GM20431 (cell line): ENCODE results near the gene RNF208.

ENCODE experiments used
- in situ Hi-C: fragments of 300-500 bp; cut with MseI, MboI; formaldehyde crosslinking; loops from one replicate; pipeline ENCODE4 v1.15.0; 2020; ENCODE audit warnings: low sequenced_read_pairs; ENCODE audit not compliant: unreplicated experiment

RNF208 gene

GRCh38 chr9:137217276-137218211, 4.5 kb downstream of the RNF208 start:
- in situ Hi-C loops: no loop called here

DNA sequence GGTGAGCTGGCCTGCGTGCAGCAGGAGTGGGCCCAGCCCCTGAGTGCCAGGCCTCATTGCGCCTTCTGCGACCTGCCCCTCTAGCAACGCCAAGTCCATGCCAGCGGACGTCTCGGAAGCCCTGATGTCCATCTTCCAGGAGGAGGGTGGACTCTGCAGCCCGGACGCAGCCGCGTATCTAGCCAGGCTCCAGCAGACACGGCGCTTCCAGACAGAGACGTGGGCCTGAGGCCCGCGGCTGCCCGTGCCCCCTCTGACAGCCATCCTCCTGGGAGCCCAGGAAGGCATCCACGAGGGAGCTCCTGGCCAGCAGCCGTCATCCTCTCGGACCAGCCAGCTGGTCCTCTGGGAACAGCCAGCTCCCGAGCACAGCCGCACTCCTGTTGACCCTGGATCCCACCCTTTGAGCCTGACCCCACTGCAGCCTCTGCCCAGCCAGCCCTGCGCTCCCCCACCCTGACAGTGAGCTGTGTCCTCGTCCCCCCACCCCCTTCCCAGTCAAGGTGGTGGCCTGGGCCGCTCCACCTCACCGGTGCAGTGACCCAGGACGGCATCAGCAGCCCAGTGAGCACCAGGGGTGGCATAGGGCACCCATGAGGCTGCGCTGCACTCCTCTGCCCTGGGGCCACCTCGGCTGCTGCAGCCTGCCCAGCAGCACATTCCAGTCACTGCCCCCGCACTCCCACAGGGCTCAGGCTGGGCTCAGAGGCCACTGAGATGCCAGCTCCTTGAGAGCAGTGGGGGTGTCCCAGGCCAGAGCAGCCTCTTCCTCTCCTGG, 5.7 kb downstream of the RNF208 start:
- in situ Hi-C loops: no loop called here

GRCh38 chr9:137215196-137215986, 6.6 kb downstream of the RNF208 start:
- in situ Hi-C loops: no loop called here

GRCh38 chr9:137214620-137215019, 7.4 kb downstream of the RNF208 start:
- in situ Hi-C loops: no loop called here

DNA sequence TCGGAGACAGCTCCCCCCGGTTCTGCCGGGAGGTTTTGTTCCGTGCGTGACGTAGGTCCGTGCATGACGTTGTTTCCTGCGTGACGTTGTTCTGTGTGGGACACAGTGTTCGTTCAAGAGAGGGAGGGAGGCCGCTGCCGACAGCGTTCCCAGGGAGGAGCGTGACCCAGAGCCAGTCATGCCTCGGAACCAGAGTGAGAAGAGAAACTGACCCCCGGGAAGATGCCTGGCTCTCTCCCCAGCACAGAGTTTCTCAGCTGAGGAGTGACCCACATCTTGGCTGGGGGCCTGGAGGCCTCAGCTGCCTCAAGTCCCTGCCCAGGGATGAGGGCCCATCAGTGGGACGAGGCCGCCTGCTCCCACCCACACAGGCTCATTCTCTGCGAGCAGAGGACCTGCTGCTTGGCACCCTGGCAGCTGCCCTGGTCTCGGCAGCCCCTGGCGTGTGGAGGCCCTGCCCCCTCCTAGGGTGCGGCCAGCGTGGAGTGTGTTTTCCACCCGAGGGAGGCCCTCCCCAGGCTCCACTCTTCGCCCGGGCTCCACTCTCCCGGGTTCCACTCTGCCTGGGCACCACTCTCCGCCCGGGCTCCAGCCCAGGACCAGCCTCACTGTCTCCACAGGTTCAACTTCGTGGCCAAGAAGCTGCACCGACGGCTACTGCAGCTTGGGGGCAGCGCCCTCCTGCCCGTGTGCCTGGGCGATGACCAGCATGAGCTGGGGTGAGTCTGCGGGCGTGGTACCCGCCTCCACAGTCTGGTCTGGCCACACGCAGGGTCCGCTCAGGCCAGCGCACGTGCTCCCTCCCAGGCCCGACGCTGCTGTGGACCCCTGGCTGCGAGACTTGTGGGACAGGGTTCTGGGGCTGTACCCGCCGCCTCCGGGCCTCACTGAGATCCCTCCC, 8.6 kb downstream of the RNF208 start:
- in situ Hi-C loops: no loop called here

DNA sequence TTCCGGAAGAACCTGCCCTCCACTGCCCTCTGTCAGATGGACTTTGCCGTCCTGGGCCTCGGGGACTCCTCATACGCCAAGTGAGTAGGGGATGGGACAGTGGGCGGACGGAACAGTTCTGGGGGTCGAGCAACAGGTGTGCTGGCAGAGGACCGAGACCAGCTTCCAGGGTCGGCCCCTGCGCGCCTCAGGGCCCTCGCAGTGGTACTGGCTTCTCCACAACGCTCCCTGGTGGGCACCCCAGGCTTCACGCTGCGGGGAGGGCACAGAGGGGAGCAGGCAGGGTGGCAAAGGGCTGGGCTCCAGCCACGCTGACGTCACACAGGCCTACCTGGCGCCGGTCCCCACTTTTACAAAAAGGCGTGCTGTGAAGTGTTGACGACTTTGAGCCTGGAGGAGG, 9.5 kb downstream of the RNF208 start:
- in situ Hi-C loops: no loop called here

DNA sequence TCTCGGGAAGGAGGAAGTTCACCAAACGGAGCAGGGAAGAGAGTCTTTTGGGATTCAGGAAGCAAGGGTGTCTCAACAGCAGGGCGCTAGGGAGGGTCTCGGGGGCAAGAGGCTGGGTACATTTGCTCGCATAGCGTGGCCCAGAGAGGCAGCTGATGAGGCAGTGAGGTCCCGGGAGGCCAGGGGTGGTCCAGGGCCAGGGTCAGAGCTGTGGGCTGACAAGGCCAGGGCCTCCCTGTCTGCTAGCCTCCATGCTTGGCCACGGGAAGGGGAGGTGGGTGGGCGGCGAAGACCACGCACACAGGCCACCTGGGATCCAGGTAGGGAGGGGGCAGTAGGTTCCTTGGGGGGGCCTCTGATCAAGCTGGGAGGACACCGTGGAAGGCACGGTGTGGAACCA, 10.5 kb downstream of the RNF208 start:
- in situ Hi-C loops: no loop called here

DNA sequence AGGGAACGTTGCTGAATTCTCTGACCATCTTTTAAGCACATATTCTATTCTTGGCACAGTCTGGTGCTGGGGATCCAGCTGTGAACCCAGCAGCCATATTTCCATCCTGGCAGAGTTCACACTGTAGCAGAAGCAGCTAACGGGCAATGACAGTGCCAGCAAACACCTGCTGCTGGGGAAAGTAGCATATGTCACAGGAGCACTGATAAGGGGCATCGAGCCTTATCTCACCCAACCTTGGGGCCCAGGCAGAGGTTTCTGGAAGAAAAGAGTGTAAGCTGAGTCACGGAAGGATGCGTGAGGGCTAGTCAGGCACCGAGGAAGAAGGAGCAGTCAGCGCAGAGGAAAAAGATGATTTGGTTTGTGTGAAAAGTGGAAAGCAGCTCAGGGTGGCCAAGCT, 15.4 kb downstream of the RNF208 start:
- in situ Hi-C loops: no loop called here

GRCh38 chr9:137205126-137206069, 16.6 kb downstream of the RNF208 start, which contains the start of the genes NDOR1 and TMEM203:
Gene NDOR1 (plus strand): TSS chr9:137205700. CDS start chr9:137205778, 78 bp downstream.
Gene TMEM203 (minus strand): TSS chr9:137205648. CDS start chr9:137205414, 234 bp downstream.
- in situ Hi-C loops: no loop called here

GRCh38 chr9:137204731-137205125, 17.3 kb downstream of the RNF208 start:
- in situ Hi-C loops: no loop called here

GRCh38 chr9:137202966-137203365, 19.1 kb downstream of the RNF208 start:
- in situ Hi-C loops: no loop called here

GRCh38 chr9:137201205-137201868, 20.7 kb downstream of the RNF208 start:
- in situ Hi-C loops: no loop called here

DNA sequence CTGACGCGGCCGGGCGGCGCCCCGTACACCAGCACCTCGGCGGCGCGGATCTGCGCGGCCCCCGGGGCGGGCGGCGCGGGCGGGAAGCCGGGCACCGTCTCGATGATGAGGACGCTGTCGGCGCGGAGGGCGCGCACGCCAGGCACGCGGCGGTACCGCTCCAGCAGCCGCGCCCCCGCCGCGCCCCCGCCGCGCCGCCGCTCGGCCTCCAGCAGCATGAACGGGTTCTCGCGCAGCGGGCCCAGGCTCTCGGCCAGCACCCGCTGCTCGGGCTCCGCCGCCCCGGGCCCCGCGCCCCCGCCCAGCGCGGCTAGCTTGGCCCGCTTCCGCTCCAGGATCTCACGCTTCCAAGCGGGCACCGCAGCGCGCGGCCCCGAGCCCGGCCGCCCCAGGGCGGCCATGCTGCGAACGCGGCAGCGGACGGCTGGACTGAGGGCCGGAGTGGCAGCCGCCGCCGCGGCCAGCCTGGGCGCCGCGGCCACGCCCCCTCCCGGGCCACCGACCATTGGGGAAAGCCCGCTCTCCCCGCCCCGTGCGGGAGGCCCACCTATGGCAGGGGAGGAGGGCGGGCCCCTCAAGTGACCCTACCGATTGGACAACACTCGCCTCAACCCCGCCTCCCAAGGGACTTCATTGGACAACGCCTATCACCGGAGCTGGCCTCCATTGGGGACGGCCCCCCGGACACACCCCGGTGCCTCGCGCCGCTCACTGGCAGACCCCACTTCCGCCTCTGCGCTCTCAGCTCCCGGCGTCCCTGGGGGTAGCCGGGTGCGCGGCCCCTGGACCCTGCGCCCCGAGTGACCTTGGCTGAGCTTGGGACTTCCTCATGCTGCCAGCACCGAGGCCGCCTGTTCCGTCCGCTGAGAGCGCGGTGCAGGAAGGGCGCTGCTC, 21.5 kb downstream of the RNF208 start, which contains the start of gene TPRN:
Gene TPRN (minus strand): TSS at position 431 of the 894 bp plus-strand sequence. CDS start 30 bp downstream, at position 401.
- in situ Hi-C loops: no loop called here

DNA sequence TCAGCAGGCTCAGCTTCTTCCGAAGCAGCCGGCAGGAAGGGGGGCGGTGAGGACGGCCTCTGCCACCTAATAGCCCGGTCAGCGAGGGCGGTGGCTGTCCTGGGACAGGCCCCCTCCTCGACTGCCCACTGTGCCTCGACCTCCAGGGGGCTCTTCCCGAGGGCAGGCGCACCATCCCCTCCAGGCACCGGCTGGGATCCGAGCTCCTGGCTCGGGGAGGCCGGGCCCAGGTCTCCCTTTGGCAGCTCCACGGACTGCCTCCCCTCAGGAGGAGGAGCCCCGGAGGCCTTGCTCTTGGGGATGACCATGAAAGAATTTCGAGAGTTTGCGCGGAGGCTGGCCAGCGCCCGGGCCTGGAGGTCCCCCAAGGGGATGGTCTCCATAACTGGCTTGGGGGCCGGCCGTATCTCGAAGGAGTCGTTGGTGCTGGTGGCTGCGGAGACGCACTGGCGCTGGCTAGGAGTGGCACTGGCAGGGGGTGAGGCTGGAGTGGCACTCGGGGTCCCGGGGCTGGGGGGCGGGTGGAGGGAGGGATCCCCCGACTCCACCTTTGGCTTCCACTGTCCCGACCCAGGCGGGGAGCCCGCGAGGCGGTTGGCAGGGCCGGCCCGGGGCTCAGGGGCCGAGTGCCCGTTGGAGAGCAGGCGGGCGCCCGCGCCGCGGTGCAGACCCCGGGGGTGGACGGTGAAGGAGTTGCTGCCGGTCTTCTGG, 22.5 kb downstream of the RNF208 start:
- in situ Hi-C loops: no loop called here

- in situ Hi-C loops: no loop called here
Observed at GRCh38 chr9:137198902-137199283, 23.1 kb downstream of the RNF208 start.
